D721Med (cell line): ENCODE measurements around the gene CARS2.
A peak's percentile ranks its signal among the peaks of the same experiment; 100 is the strongest.

Experiments used
- DNase-seq: peaks from one replicate; pipeline ENCODE4 v3.0.0; 2011; ENCODE audit warnings: low spot score; ENCODE audit not compliant: insufficient read length
- FAIRE-seq: peaks from 2 replicates; lab custom pipeline; 2011; peaks lifted over from hg19 to GRCh38; lab: Jason Lieb, UNC
- TF ChIP-seq, protein P1 (sequence below): IDR thresholded peaks from 2 replicates; pipeline ENCODE4 v1.5.1; 2012; ENCODE audit warnings: mild to moderate bottlenecking, control low read depth; ENCODE audit not compliant: insufficient read depth; ENCODE audit errors: missing control alignments

Gene CARS2

GRCh38 chr13:110715395-110716246, 9.7 kb upstream of the CARS2 start:
- peak; percentile 58 for DNase-seq
- FAIRE-seq: peak; percentile 16
- TF ChIP-seq, protein P1, sequence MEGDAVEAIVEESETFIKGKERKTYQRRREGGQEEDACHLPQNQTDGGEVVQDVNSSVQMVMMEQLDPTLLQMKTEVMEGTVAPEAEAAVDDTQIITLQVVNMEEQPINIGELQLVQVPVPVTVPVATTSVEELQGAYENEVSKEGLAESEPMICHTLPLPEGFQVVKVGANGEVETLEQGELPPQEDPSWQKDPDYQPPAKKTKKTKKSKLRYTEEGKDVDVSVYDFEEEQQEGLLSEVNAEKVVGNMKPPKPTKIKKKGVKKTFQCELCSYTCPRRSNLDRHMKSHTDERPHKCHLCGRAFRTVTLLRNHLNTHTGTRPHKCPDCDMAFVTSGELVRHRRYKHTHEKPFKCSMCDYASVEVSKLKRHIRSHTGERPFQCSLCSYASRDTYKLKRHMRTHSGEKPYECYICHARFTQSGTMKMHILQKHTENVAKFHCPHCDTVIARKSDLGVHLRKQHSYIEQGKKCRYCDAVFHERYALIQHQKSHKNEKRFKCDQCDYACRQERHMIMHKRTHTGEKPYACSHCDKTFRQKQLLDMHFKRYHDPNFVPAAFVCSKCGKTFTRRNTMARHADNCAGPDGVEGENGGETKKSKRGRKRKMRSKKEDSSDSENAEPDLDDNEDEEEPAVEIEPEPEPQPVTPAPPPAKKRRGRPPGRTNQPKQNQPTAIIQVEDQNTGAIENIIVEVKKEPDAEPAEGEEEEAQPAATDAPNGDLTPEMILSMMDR: no peak

DNA sequence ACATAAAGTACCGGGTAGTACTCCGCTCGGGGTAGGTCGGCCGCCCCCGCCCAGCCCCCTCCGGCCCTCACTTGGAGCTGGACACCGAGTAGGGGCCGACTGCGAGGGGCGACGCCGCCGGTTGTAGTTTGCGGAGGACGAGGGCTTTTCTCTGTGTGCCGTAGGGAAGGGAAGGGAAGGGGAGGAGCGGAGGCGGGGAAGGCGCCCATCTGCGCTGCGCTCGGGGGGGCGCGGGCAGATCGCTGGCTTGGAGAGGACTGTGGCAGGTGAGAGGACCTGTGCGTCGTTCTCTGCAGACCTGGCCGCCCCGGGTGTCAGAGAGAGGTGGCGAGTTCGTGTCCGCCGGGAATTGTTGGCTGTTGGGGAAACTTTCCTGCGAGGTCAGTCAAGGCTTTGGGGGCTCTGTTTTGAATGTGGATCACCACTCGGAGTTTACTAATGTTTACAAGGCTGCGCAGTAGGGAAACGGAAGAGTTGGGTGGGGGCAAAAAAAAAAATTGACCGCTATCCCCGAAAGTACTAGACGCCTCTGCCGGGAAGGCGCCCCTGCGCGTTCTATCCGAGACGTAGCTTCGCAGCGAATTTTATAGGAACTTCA, 9.0 kb upstream of the CARS2 start:
- TF ChIP-seq, protein P1: no peak
- DNase-seq: no peak
- no peak for FAIRE-seq

DNA sequence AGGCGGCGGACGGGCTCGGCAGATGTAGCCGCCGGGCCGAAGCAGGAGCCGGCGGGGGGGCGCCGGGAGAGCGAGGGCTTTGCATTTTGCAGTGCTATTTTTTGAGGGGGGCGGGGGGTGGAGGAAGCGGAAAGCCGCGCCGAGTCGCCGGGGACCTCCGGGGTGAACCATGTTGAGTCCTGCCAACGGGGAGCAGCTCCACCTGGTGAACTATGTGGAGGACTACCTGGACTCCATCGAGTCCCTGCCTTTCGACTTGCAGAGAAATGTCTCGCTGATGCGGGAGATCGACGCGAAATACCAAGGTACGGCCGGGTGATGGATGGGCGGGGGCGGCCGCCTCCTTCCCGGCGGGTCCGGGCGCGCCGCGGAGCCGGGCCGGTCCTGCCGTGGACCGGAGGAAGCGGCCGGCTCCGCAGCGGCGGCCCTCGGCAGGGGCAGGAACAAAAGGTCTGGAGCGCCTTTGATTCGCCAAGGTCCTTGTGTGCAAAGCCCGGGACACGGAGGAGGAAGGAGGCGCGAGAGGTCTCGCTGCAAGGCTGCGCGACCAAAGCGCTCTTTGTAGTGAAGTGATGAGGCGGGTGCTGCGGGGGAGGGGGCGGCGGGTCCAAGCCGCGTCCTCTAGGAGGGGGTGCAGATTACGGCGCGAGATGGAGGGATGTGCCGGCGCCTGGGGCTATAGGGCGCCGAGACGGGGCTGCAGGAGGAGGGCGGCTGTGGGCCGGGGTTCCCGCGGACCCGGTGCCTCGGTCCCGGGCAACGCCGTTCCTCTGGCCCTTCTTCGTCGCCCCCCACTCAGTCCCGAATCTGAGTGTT, 8.3 kb upstream of the CARS2 start:
- TF ChIP-seq, protein P1: no peak
- DNase-seq (no peak), FAIRE-seq (no peak)

- DNase-seq (no peak), FAIRE-seq (no peak)
- TF ChIP-seq, protein P1: no peak
These were observed 7.7 kb upstream of the CARS2 start, which contains the start of gene ING1 for GRCh38 chr13:110713642-110713952. TSS of gene ING1 (plus strand) at chr13:110713700. CDS start at chr13:110714150, 450 bp downstream.

GRCh38 chr13:110712849-110713641, 7.1 kb upstream of the CARS2 start:
- DNase-seq: peak; percentile 80
- no peak for FAIRE-seq
- TF ChIP-seq, protein P1: no peak

GRCh38 chr13:110712081-110712848, 6.3 kb upstream of the CARS2 start:
- DNase-seq (peak; percentile 66), FAIRE-seq (no peak)
- TF ChIP-seq, protein P1: no peak
